ENCODE measurements around the gene F3. TPM values are rescaled to one million over a fixed set of nuclear protein-coding genes. Genes with fewer than 3 reads are reported as not detected.

F3 gene
- polyA plus RNA-seq, 1 experiment, result 52.6 TPM

DNA sequence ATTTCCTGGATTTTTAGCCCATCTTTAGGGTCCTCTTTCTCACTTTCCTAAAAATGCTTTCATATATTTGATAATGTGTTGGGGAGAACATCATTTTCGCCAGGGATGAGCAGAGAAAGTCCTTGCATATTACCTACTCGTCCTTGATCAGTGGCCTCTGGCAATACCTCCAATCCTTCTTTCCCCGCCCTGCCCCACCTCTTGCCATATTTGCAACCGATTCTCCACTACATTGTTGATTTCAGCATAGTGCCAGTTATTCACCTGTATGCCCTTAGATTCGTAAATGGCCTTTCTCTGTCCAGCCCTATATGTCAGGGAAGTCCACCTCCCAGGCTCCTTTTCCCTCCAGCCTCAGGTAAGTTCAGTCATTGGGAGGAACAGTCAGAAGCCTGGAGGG lies 13.5 kb upstream of the F3 start:
- no peak overlapping the region for H3K4me3 ChIP-seq (ENCODE audit: low read depth, low read length)
- TF ChIP-seq CTCF (IDR thresholded peaks at IDR 0.05; ENCODE audit: insufficient read depth, low read depth, low read length), result no peak
- H3K27me3 ChIP-seq (ENCODE audit: control insufficient read depth, insufficient read depth, low read length), result no peaks in the 10 kb centered on the region
- no peaks in the 10 kb centered on the region for H3K36me3 ChIP-seq (ENCODE audit: control insufficient read depth, insufficient read depth, low read length)
- DNase-seq (ENCODE audit: low read depth), result no peak
- ChIA-PET POLR2A (interaction anchor here (0.6 kb wide), 1 partner anchor 255 kb away, joined by 4 read pairs; no protein-coding TSS in a partner anchor), CTCF (interaction anchor here (1.7 kb wide), 1 partner anchor 8 kb away, joined by 3 read pairs; no protein-coding TSS in a partner anchor)

DNA sequence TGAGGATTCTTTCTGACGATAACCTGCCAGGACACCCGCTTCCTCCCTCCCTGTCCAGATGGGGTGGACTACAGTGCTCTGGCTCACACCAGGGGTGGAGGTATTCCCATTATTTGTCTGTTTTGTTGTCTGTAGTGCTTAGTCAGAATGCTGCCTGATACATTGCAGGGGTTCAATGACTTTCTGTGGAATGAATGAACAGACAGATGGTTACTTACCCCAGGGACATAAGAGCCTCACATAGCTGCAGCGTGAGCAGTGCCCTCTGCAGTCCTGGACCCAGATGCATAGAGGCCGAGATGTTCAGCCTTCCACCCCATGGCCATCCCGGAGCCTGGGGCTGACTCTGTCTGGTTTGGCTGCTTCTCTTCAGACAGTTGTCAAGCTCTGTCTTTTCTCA lies 13.0 kb upstream of the F3 start:
- no peaks in the 10 kb centered on the region for H3K36me3 ChIP-seq (ENCODE audit: control insufficient read depth, insufficient read depth, low read length)
- ChIA-PET CTCF (no interaction called here), POLR2A (interaction anchor here (0.5 kb wide), 1 partner anchor 489 kb away, joined by 3 read pairs; no protein-coding TSS in a partner anchor)
- no peak for DNase-seq (ENCODE audit: low read depth)
- no peaks in the 10 kb centered on the region for H3K27me3 ChIP-seq (ENCODE audit: control insufficient read depth, insufficient read depth, low read length)
- no peak for TF ChIP-seq CTCF (IDR thresholded peaks at IDR 0.05; ENCODE audit: insufficient read depth, low read depth, low read length)
- H3K4me3 ChIP-seq (ENCODE audit: low read depth, low read length), result no peak overlapping the region

DNA sequence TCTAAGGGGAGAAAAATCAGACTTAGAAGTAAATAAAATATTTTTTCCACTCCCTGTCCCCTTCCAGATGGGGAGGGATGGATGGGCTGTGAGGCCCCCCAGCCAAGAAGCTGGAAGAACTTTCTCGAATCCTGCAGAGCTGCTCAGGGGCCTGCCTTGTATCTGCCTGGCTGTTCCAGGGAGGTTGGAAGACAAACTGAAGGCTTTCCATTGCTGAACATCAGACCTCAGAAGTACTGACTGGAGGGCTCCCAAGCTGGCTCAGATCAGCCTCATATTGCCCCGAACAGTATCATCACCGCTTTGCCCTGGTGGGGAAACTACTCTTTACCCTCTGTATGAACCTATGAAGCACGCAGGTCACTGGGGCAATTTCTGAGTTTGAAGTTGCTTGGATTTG lies 12.4 kb upstream of the F3 start:
- Histone ChIP-seq H3K36me3 (ENCODE audit: control insufficient read depth, insufficient read depth, low read length) (no peaks in the 10 kb centered on the region), H3K4me3 (ENCODE audit: low read depth, low read length) (no peak overlapping the region), H3K27me3 (ENCODE audit: control insufficient read depth, insufficient read depth, low read length) (no peaks in the 10 kb centered on the region)
- CTCF ChIA-PET, result no interaction called here
- POLR2A ChIA-PET, result interaction anchor here (0.5 kb wide), 1 partner anchor 489 kb away, joined by 3 read pairs; no protein-coding TSS in a partner anchor
- no peak for TF ChIP-seq CTCF (IDR thresholded peaks at IDR 0.05; ENCODE audit: insufficient read depth, low read depth, low read length)
- DNase-seq (ENCODE audit: low read depth), result no peak

DNA sequence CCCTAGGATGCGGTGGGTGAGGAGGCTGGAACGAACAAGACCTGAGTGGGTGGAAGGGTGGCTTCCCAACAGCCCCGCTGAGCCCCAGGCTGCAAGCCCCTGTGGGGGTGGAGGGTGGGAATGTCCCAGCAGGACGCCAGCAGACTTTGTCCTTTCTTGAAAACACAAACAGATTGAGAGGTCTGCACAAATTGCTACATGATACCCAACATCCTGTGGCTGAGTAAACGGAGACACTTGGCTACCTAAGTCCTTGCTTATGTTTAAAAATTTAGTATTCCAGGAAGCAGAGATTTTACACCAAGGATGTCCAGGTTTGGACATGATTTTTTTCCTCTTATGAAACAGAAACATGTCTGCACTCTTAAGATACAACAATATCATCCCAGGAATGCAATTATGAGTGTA lies 11.8 kb upstream of the F3 start:
- H3K4me3 ChIP-seq (ENCODE audit: low read depth, low read length), result no peak overlapping the region
- no peak for DNase-seq (ENCODE audit: low read depth)
- H3K36me3 ChIP-seq (ENCODE audit: control insufficient read depth, insufficient read depth, low read length), result no peaks in the 10 kb centered on the region
- no peaks in the 10 kb centered on the region for H3K27me3 ChIP-seq (ENCODE audit: control insufficient read depth, insufficient read depth, low read length)
- no peak for TF ChIP-seq CTCF (IDR thresholded peaks at IDR 0.05; ENCODE audit: insufficient read depth, low read depth, low read length)
- CTCF ChIA-PET, result no interaction called here
- POLR2A ChIA-PET, result no interaction called here

GRCh38 chr1:94552071-94552586 lies 10.6 kb upstream of the F3 start:
- CTCF ChIA-PET, result no interaction called here
- POLR2A ChIA-PET, result no interaction called here
- DNase-seq (ENCODE audit: low read depth), result no peak
- TF ChIP-seq CTCF (IDR thresholded peaks at IDR 0.05; ENCODE audit: insufficient read depth, low read depth, low read length), result no peak
- no peak overlapping the region for H3K4me3 ChIP-seq (ENCODE audit: low read depth, low read length)
- H3K36me3 ChIP-seq (ENCODE audit: control insufficient read depth, insufficient read depth, low read length), result no peaks in the 10 kb centered on the region
- no peaks in the 10 kb centered on the region for H3K27me3 ChIP-seq (ENCODE audit: control insufficient read depth, insufficient read depth, low read length)

All from BJ (cell line).